ENCODE data around the gene RANBP10. TPM values are rescaled to one million over a fixed set of nuclear protein-coding genes. Genes with fewer than 3 reads are reported as not detected.

RANBP10 gene
- total and polyA plus RNA-seq, 10 of the 15 experiments (the other 5 are each of a cell fraction or from before 2014, with no cell fraction given), result 1.2 to 20.4 (median 10.8) TPM

GRCh38 chr16:67762385-67762784 is 44.0 kb downstream of the RANBP10 start:
- ChIA-PET CTCF (interaction anchor here (0.5 to 1.7 kb wide), 2 partner anchors 241 to 285 kb away, joined by 3 read pairs; no protein-coding TSS in a partner anchor), SMC1A (ENCODE audit: uncharacterized antibody, unreplicated experiment) (interaction anchor here (0.6 kb wide), 1 partner anchor 30 kb away, joined by 4 read pairs; no protein-coding TSS in a partner anchor), RAD21 (ENCODE audit: unreplicated experiment) (no interaction called here), POLR2A (interaction anchor here (0.6 kb wide), 1 partner anchor 43 kb away, joined by 3 read pairs; no protein-coding TSS in a partner anchor)
- H3K4me1 ChIP-seq (ENCODE audit: control insufficient read depth, insufficient read depth, low read length), result no peaks in the 10 kb centered on the region
- no peak overlapping the region for H2AFZ ChIP-seq (ENCODE audit: control insufficient read depth, low read depth, low read length)
- H3K4me3 ChIP-seq, result no peak overlapping the region
- DNase-seq (ENCODE audit: low read depth, low spot score) (no peak), FAIRE-seq (peak; percentile 47), ATAC-seq (no peak)
- no peak for TF ChIP-seq IRF5 (IDR thresholded peaks at IDR 0.05; ENCODE audit: borderline replicate concordance)
- no peak for TF ChIP-seq GATAD2B (conservative IDR thresholded peaks at IDR 0.05; ENCODE audit: low read depth)
- TF ChIP-seq CTCF (IDR thresholded peaks at IDR 0.05 in 2 of 3, conservative IDR thresholded peaks at IDR 0.05 in 1 of 3; ENCODE audit: control insufficient read depth in 2 of 3, extremely low read depth in 1 of 3, insufficient read depth in 1 of 3, low read depth in 3 of 3, low read length in 3 of 3), result no peak
- no peak for TF ChIP-seq IKZF1 (conservative IDR thresholded peaks at IDR 0.05)
- TF ChIP-seq CBX5 (IDR thresholded peaks at IDR 0.05; ENCODE audit: low read depth), result no peak
- TF ChIP-seq PML (IDR thresholded peaks at IDR 0.05; ENCODE audit: low read length), result no peak
- TF ChIP-seq SREBF1 (IDR thresholded peaks at IDR 0.05; ENCODE audit: low read length), result no peak
- TF ChIP-seq ZNF622 (IDR thresholded peaks at IDR 0.05), result no peak
- 100% methylated on average over 2 of the region's 2 CpGs for WGBS (ENCODE audit: insufficient coverage, insufficient replicate concordance, low lambda C conversion rate, missing lambda C conversion rate)
- in situ Hi-C loops (cut with MboI), result no loop called here
- H3K9ac ChIP-seq (ENCODE audit: control insufficient read depth, insufficient read depth, low read length), result no peak overlapping the region
- peaks cover 2% of the 10 kb centered on the region for H4K20me1 ChIP-seq (ENCODE audit: control insufficient read depth, insufficient read depth)
- no peak overlapping the region for H3K27ac ChIP-seq (ENCODE audit: control insufficient read depth, insufficient read depth)
- no peaks in the 10 kb centered on the region for H3K27me3 ChIP-seq (replicated peaks in 1 of 2; ENCODE audit: control insufficient read depth in 2 of 2, insufficient read depth in 2 of 2, low read length in 1 of 2)
- no TSS peak for BruUV-seq (replicated peaks)
- no peak overlapping the region for H3K4me2 ChIP-seq (ENCODE audit: control insufficient read depth, insufficient read depth)
- no peaks in the 10 kb centered on the region for H3K9me3 ChIP-seq (replicated peaks; ENCODE audit: control insufficient read depth, insufficient read depth, low read length)
- intact Hi-C loops (cut with micrococcal nuclease; ENCODE audit: unreplicated experiment), result no loop called here
- peaks cover 12% of the 10 kb centered on the region in 2 experiments for H3K36me3 ChIP-seq (ENCODE audit: control insufficient read depth in 2 of 2, insufficient read depth in 2 of 2, low read length in 1 of 2)
- H3K79me2 ChIP-seq (ENCODE audit: control insufficient read depth, insufficient read depth, low read length), result 0 out of 2 replicates have a peak, but pooled peaks cover 1% of the 10 kb centered on the region
